HEK293T (cell line): ENCODE data around the gene FLG2.

Experiments
- BHLHE40 ChIP-seq: fragments of 450-650 bp; IDR thresholded peaks from 2 replicates; pipeline ENCODE4 v1.6.1; 2016; ENCODE audit warnings: mild to moderate bottlenecking, moderate library complexity, borderline replicate concordance
- ELF4 ChIP-seq: fragments of 450-650 bp; IDR thresholded peaks from 2 replicates; pipeline ENCODE4 v1.6.1; 2017; ENCODE audit warnings: antibody characterized with exemption
- FOXM1 ChIP-seq: fragments of 450-650 bp; IDR thresholded peaks from 2 replicates; pipeline ENCODE4 v1.6.1; 2017; ENCODE audit warnings: mild to moderate bottlenecking, borderline replicate concordance
- SP1 ChIP-seq: fragments of 450-650 bp; IDR thresholded peaks from 2 replicates; pipeline ENCODE4 v1.6.1; 2017
- SUZ12 ChIP-seq: fragments of 450-650 bp; IDR thresholded peaks from 2 replicates; pipeline ENCODE4 v1.6.1; 2016; ENCODE audit warnings: mild to moderate bottlenecking

DNA sequence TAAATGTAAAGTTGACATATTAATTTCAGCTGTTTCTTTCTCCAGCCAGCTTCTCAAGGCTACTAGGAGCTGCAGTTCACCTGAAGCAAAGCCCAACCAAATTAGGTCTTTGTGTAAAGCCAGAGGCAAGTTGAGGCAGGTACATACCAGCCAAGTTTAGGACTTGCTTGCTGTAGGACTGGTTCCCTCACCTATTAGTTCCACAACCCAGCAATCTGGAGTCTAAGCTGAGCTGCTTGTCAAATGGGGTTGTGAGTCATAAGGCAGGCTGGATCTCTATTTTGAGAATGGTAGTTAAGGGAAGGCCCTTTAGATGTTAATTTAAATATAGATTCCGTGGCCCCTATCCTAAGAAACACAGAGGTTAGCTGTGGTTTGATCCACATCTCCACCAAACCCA lies 7.6 kb upstream of the FLG2 start:
- TF ChIP-seq SUZ12 (no peak), FOXM1 (no peak), SP1 (no peak), ELF4 (no peak), BHLHE40 (no peak)
